Hepatocyte (in vitro differentiated cells): ENCODE results near the gene VSIG10L2. TPM values are rescaled to one million over a fixed set of nuclear protein-coding genes. Genes with fewer than 3 reads are reported as not detected.

Experiments
- DNase-seq: peaks from one replicate; pipeline ENCODE4 v3.0.0-alpha.2; 2016; ENCODE audit warnings: low spot score
- H2AFZ ChIP-seq: fragments of 200-600 bp; sonication (generic); 2 replicates; pipeline ENCODE4 v1.6.0; 2016; ENCODE audit warnings: antibody characterized with exemption, mild to moderate bottlenecking
- H3K27ac ChIP-seq: fragments of 200-600 bp; sonication (generic); 2 replicates; pipeline ENCODE4 v1.5.1; 2016; ENCODE audit warnings: mild to moderate bottlenecking
- H3K27me3 ChIP-seq: fragments of 200-600 bp; sonication (generic); 2 replicates; pipeline ENCODE4 v1.6.1; 2016
- H3K36me3 ChIP-seq: fragments of 200-600 bp; sonication (generic); replicated peaks from 2 replicates; pipeline ENCODE4 v1.5.1; 2016; ENCODE audit warnings: low read depth; ENCODE audit not compliant: insufficient read depth
- H3K4me1 ChIP-seq: fragments of 200-600 bp; sonication (generic); 2 replicates; pipeline ENCODE4 v1.5.1; 2016; ENCODE audit warnings: mild to moderate bottlenecking, moderate library complexity; ENCODE audit not compliant: insufficient read depth
- H3K4me2 ChIP-seq: fragments of 200-600 bp; sonication (generic); 2 replicates; pipeline ENCODE4 v1.6.0; 2016
- H3K4me3 ChIP-seq: fragments of 200-600 bp; sonication (generic); 2 replicates; pipeline ENCODE4 v1.5.1; 2016; ENCODE audit warnings: mild to moderate bottlenecking
- H3K79me2 ChIP-seq: fragments of 200-600 bp; sonication (generic); 2 replicates; pipeline ENCODE4 v1.6.0; 2017; ENCODE audit warnings: mild to moderate bottlenecking
- H3K9me2 ChIP-seq: fragments of 200-600 bp; sonication (generic); replicated peaks from 2 replicates; pipeline ENCODE4 v1.6.0; 2017; ENCODE audit warnings: mild to moderate bottlenecking; ENCODE audit not compliant: insufficient read depth
- H3K9me3 ChIP-seq: fragments of 200-600 bp; sonication (generic); 2 replicates; pipeline ENCODE4 v1.5.1; 2016; ENCODE audit warnings: low read depth, mild to moderate bottlenecking
- H4K20me1 ChIP-seq: fragments of 200-600 bp; sonication (generic); 2 replicates; pipeline ENCODE4 v1.6.0; 2016; ENCODE audit warnings: mild to moderate bottlenecking; ENCODE audit not compliant: insufficient read depth, poor library complexity, severe bottlenecking
- EZH2 ChIP-seq: fragments of 200-600 bp; sonication (generic); IDR thresholded peaks from 2 replicates; pipeline ENCODE4 v1.6.1; 2016; ENCODE audit warnings: antibody characterized with exemption, mild to moderate bottlenecking, borderline replicate concordance
- EZH2phosphoT487 ChIP-seq: fragments of 200-600 bp; sonication (generic); IDR thresholded peaks from one replicate; pipeline ENCODE4 v1.6.1; 2018; ENCODE audit warnings: antibody characterized with exemption, mild to moderate bottlenecking, low read depth, moderate library complexity; ENCODE audit not compliant: unreplicated experiment, severe bottlenecking
- WGBS: methylation state at CpG from one replicate; pipeline ENCODE4 v1.1.6; 2016; ENCODE audit warnings: low lambda C conversion rate; ENCODE audit errors: missing lambda C conversion rate; 5-methylcytosine and 5-hydroxymethylcytosine counted together
- polyA plus RNA-seq: library from polyadenylated mRNA; unstranded; fragments of >200 nt; fragmentation: Nextera tagmentation; extraction: Ambion mirVana; gene quantifications from 2 replicates; pipeline ENCODE4 v1.2.1, GENCODE V29; 2016
- total RNA-seq: library from RNA; depleted of rRNA; stranded (reverse); fragments of >200 nt; gene quantifications from 2 replicates; pipeline ENCODE4 v1.2.3, GENCODE V29; 2014
- TF ChIP-seq, protein P1 (sequence below): fragments of 200-600 bp; sonication (generic); IDR thresholded peaks from 2 replicates; pipeline ENCODE4 v1.5.1; 2016; ENCODE audit warnings: antibody characterized with exemption, mild to moderate bottlenecking; ENCODE audit not compliant: poor library complexity

Gene VSIG10L2
- total and polyA plus RNA-seq, 2 experiments from 2014 or later, result not detected

DNA sequence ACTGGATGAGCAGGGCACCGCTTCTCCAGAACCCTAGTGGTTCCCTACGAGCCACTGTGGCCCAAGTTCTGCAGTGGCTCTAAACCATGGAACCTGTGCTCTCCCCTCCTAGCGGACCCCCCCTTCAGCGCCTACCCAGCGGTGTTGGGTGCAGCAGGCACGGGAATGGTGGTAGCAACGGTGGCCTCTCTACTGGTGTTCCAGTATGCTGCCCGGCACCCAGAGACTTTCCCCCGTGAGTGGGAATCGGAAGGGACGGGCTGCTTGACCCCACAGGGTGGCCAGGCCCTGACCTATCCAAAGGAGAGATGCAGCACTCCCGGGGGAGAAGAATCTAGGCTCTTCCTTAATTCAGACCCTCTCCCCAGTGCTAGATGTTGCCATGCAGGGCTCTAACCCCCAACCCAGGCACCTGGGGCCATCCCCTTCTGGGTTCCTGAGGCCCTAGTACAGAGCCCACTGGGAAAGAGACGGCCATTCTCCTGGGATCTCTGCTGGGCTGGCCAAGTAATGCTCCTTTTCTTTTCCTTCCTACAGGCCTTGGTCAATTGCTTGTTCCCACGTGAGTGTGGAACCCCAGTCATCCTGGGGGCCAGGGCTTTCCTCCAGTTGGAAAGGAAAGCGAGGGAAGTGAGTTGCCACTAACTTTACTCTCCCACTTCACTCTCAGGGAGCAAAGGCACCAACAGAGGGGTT, 9.2 kb downstream of the VSIG10L2 start:
- H3K27me3 ChIP-seq, result no peaks in the 10 kb centered on the region
- peaks cover 6% of the 10 kb centered on the region for H3K4me1 ChIP-seq
- H3K4me3 ChIP-seq, result no peak overlapping the region
- H3K9me3 ChIP-seq, result no peaks in the 10 kb centered on the region
- 95% methylated on average over 15 of the region's 15 CpGs for WGBS
- no peak for DNase-seq
- H2AFZ ChIP-seq, result no peak overlapping the region
- no peaks in the 10 kb centered on the region for H4K20me1 ChIP-seq
- H3K4me2 ChIP-seq, result no peak overlapping the region
- H3K79me2 ChIP-seq, result no peaks in the 10 kb centered on the region
- TF ChIP-seq EZH2, result no peak
- H3K36me3 ChIP-seq, result no peaks in the 10 kb centered on the region
- no peaks in the 10 kb centered on the region for H3K9me2 ChIP-seq
- no peak overlapping the region for H3K27ac ChIP-seq

DNA sequence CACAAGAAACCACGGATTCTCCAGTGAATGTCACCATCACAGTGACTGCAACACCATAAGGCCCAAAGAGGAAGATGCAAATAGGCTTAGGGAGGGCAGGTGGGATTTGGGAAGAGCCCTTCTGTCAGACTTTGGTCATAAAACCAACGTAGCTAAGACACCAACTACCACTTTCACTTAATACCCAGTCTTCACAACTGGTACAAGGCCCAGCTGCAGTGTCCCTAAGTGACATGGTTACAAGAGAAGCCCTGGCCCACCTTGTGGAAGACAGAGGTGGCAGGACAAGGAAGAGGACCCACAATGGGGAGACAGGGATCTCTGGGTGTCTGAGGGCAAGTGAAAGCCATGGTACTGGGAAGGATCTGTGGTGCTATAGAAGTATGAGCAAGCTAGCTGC, 10.0 kb downstream of the VSIG10L2 start:
- H3K27ac ChIP-seq, result no peak overlapping the region
- 98% methylated on average over 2 of the region's 2 CpGs for WGBS

DNA sequence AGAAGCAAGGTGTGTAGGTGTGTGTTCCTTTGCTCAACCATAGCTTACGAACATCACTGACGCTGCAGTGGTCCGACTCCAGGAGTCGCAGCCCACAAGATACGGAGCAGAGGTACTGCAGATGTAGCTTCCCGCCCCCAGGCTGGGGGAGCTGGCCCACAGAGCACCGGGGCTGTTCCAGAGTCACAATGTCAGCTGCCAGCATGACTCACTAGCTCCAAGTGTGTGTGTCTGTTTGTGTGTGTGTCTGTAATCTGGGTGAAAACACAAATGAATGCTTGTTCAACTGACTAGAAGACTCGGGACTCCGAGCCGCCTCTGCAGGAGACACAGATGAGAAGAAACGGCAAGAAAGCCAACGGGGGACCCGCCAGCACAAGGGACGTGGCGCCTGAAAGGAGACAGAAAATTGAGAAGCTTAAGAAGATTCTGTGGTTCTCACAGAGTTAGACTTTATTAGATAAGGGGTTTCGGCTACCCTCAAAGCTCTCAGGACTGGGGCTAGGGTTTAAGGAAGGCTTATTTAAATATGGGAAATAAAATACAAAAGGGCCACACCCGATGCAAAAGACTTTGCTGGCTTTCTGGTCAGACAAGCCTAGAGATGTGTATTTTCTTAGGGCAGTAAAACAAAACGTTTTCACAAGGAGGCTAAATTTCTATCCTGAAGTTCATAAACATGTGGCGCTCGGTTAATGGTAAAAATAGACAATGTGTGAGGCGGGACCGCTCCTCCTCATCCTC, 10.7 kb downstream of the VSIG10L2 start:
- Histone ChIP-seq H3K27me3 (no peaks in the 10 kb centered on the region), H2AFZ (no peak overlapping the region), H4K20me1 (no peaks in the 10 kb centered on the region), H3K79me2 (no peaks in the 10 kb centered on the region), H3K4me1 (peaks cover 6% of the 10 kb centered on the region), H3K4me2 (no peak overlapping the region), H3K9me2 (no peaks in the 10 kb centered on the region), H3K27ac (no peak overlapping the region), H3K9me3 (no peaks in the 10 kb centered on the region), H3K36me3 (no peaks in the 10 kb centered on the region), H3K4me3 (no peak overlapping the region)
- TF ChIP-seq EZH2, result no peak
- TF ChIP-seq, protein P1, sequence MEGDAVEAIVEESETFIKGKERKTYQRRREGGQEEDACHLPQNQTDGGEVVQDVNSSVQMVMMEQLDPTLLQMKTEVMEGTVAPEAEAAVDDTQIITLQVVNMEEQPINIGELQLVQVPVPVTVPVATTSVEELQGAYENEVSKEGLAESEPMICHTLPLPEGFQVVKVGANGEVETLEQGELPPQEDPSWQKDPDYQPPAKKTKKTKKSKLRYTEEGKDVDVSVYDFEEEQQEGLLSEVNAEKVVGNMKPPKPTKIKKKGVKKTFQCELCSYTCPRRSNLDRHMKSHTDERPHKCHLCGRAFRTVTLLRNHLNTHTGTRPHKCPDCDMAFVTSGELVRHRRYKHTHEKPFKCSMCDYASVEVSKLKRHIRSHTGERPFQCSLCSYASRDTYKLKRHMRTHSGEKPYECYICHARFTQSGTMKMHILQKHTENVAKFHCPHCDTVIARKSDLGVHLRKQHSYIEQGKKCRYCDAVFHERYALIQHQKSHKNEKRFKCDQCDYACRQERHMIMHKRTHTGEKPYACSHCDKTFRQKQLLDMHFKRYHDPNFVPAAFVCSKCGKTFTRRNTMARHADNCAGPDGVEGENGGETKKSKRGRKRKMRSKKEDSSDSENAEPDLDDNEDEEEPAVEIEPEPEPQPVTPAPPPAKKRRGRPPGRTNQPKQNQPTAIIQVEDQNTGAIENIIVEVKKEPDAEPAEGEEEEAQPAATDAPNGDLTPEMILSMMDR, result no peak
- TF ChIP-seq EZH2phosphoT487, result no peak
- WGBS, result 81% methylated on average over 22 of the region's 22 CpGs
- no peak for DNase-seq

More for the DNA sequence above, 10.0 kb downstream of the VSIG10L2 start:
- Histone ChIP-seq H3K4me3 (no peak overlapping the region), H2AFZ (no peak overlapping the region), H3K9me2 (no peaks in the 10 kb centered on the region), H3K4me1 (peaks cover 6% of the 10 kb centered on the region), H3K79me2 (no peaks in the 10 kb centered on the region), H4K20me1 (no peaks in the 10 kb centered on the region), H3K9me3 (no peaks in the 10 kb centered on the region), H3K27me3 (no peaks in the 10 kb centered on the region), H3K4me2 (no peak overlapping the region), H3K36me3 (no peaks in the 10 kb centered on the region)
- no peak for DNase-seq
- TF ChIP-seq EZH2 (no peak), EZH2phosphoT487 (no peak)
- TF ChIP-seq, protein P1, result no peak

DNA sequence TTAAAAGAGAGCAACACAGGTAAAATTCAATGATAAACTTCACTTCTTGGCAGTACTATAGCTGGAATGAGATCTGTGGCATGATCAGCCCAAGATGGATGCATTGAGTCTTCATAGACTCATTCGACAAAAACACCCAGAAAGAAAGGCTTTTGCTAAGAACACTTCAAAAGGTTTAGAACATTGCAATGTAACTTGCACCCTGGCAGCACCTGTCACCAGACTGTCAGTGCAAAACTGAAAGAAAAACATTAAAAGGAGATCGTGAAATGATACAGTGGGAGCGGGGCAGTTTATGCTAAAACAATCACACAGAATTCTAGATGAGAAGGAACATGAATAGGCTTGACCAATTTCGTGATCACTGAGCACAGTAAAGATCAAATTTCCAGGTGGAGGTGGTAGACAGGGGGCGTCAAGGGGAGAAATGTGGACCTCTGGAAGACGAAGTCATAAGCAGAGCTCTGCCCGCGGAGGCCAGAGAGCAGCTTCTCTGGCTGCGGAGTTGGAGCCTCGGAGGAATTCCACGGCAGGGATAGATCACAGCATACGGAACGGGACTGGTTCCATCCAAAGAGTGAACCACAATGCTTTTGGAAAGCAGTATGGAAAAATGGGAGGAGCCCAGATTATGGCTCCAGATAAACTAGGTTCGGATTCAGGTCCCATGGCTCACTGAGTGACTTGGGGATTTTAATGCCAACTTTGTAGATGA, 11.9 kb downstream of the VSIG10L2 start:
- H3K9me3 ChIP-seq, result no peaks in the 10 kb centered on the region
- no peaks in the 10 kb centered on the region for H3K36me3 ChIP-seq
- H3K27ac ChIP-seq, result no peak overlapping the region
- no peaks in the 10 kb centered on the region for H3K79me2 ChIP-seq
- H3K4me3 ChIP-seq, result no peak overlapping the region
- DNase-seq, result no peak
- no peak overlapping the region for H2AFZ ChIP-seq
- WGBS, result 92% methylated on average over 14 of the region's 14 CpGs
- TF ChIP-seq EZH2phosphoT487 (no peak), EZH2 (no peak)
- TF ChIP-seq, protein P1, result no peak
- no peaks in the 10 kb centered on the region for H3K27me3 ChIP-seq
- peaks cover 4% of the 10 kb centered on the region for H3K4me1 ChIP-seq
- no peaks in the 10 kb centered on the region for H3K9me2 ChIP-seq
- no peak overlapping the region for H3K4me2 ChIP-seq
- H4K20me1 ChIP-seq, result no peaks in the 10 kb centered on the region
